Measurements from ENCODE around the gene ERFE. TPM values are rescaled to one million over a fixed set of nuclear protein-coding genes. Genes with fewer than 3 reads are reported as not detected.
A peak's percentile ranks its signal among the peaks of the same experiment; 100 is the strongest.

ERFE gene
- total and polyA plus RNA-seq, 2 donors (not counting 3 experiments of a cell fraction or from before 2014, with no cell fraction given), result 0.65 to 1.2 TPM

GRCh38 chr2:238168196-238169047 is 9.7 kb downstream of the ERFE start:
- POLR2A ChIA-PET, result no interaction called here
- Histone ChIP-seq H4K20me1 (replicated peaks; ENCODE audit: control insufficient read depth, extremely low read depth, insufficient read depth, low read length) (no peaks in the 10 kb centered on the region), H3K9me1 (replicated peaks; ENCODE audit: control insufficient read depth, extremely low read depth, insufficient read depth, low read length) (no peaks in the 10 kb centered on the region), H3K4me2 (ENCODE audit: insufficient read depth, low read length) (no peak overlapping the region), H3K9ac (replicated peaks; ENCODE audit: extremely low read depth, insufficient read depth, low read length) (peak overlapping the region; percentile 33), H3K36me3 (ENCODE audit: control insufficient read depth in 2 of 2, extremely low read depth in 1 of 2, insufficient read depth in 2 of 2, low read length in 2 of 2) (peaks cover 8 to 13% of the 10 kb centered on the region in 2 experiments), H3K79me2 (ENCODE audit: control insufficient read depth, insufficient read depth, low read length) (no peaks in the 10 kb centered on the region), H2AFZ (ENCODE audit: low read depth, low read length) (no peak overlapping the region), H3K27me3 (ENCODE audit: control insufficient read depth in 2 of 2, insufficient read depth in 2 of 2, low read length in 2 of 2) (peaks cover 1 to 7% of the 10 kb centered on the region in 2 experiments), H3K4me3 (replicated peaks in 1 of 3; ENCODE audit: insufficient read depth in 1 of 3, low read depth in 1 of 3, low read length in 3 of 3) (no peak overlapping the region), H3K27ac (ENCODE audit: insufficient read depth, low read depth, low read length) (peak overlapping the region; percentile 89), H3K9me3 (replicated peaks; ENCODE audit: control insufficient read depth, insufficient read depth, low read length) (no peaks in the 10 kb centered on the region), H3K4me1 (ENCODE audit: control insufficient read depth, extremely low read depth, insufficient read depth, low read length) (peaks cover 29% of the 10 kb centered on the region)
- FAIRE-seq (no peak), DNase-seq (ENCODE audit: low read depth, low spot score) (no peak)
- intact Hi-C loops (cut with micrococcal nuclease), result loop anchor here (1.0 kb wide), 1 partner anchor 35 kb away; the partner anchor contains the start of gene ILKAP
- no TSS peak for BruUV-seq (replicated peaks)
- dilution Hi-C loops (cut with MboI; ENCODE audit: extremely low pct_ligation_motif_present, low sequenced_read_pairs), result no loop called here
- CTCF ChIA-PET, result interaction anchor here (1.3 kb wide), 1 partner anchor 9 kb away, joined by 4 read pairs; the partner anchor contains the start of gene ERFE
- no peak for TF ChIP-seq CTCF (IDR thresholded peaks at IDR 0.05; ENCODE audit: extremely low read depth in 1 of 2, insufficient read depth in 1 of 2, low read depth in 1 of 2, low read length in 2 of 2)
- TF ChIP-seq GATA2 (IDR thresholded peaks at IDR 0.05; ENCODE audit: insufficient read depth, insufficient read length, low read depth, low read length), result no peak
- TF ChIP-seq FOS (IDR thresholded peaks at IDR 0.05; ENCODE audit: borderline replicate concordance, insufficient read depth, low read length), result no peak
- TF ChIP-seq JUN (IDR thresholded peaks at IDR 0.05; ENCODE audit: borderline replicate concordance, insufficient read depth, insufficient read length, low read depth), result no peak
- no peak for TF ChIP-seq MYC (IDR thresholded peaks at IDR 0.05; ENCODE audit: low read depth, low read length)
- TF ChIP-seq MAX (IDR thresholded peaks at IDR 0.05; ENCODE audit: insufficient read depth, insufficient read length), result no peak
- no peak for TF ChIP-seq POLR2A (IDR thresholded peaks at IDR 0.05; ENCODE audit: low read depth, low read length)
- TF ChIP-seq POLR2AphosphoS5 (IDR thresholded peaks at IDR 0.05; ENCODE audit: insufficient read depth, low read depth, low read length), result no peak
- no peak for TF ChIP-seq EZH2 (IDR thresholded peaks at IDR 0.05; ENCODE audit: borderline replicate concordance, low read depth, low read length, severe bottlenecking)

All from endothelial cell of umbilical vein (primary cell).